SKM-1 treated with dmso at 0.1 percent for 144 hours (cell line): ENCODE data around the gene ADCY1.

ENCODE experiments used
- DNase-seq: peaks from one replicate; lab custom pipeline; 2025; ENCODE audit not compliant: unreplicated experiment; lab: John Stamatoyannopoulos, UW

Gene ADCY1

GRCh38 chr7:45689797-45690761 lies 115.9 kb downstream of the ADCY1 start:
- DNase-seq = no peak

GRCh38 chr7:45690762-45691150 lies 116.6 kb downstream of the ADCY1 start:
- no peak for DNase-seq

- no peak for DNase-seq
Observed at GRCh38 chr7:45691155-45691656, 117.0 kb downstream of the ADCY1 start.

GRCh38 chr7:45692031-45692430 lies 117.9 kb downstream of the ADCY1 start:
- no peak for DNase-seq

- no peak for DNase-seq
Observed at GRCh38 chr7:45695249-45695995, 121.3 kb downstream of the ADCY1 start.

- DNase-seq = no peak
Observed at GRCh38 chr7:45696476-45696875, 122.3 kb downstream of the ADCY1 start.

GRCh38 chr7:45697576-45698136 lies 123.5 kb downstream of the ADCY1 start:
- DNase-seq = no peak

- DNase-seq = no peak
Observed at GRCh38 chr7:45698303-45699014, 124.3 kb downstream of the ADCY1 start.

GRCh38 chr7:45699015-45699309 lies 124.8 kb downstream of the ADCY1 start:
- no peak for DNase-seq

- no peak for DNase-seq
Observed at GRCh38 chr7:45699726-45700390, 125.7 kb downstream of the ADCY1 start.

GRCh38 chr7:45700556-45700955 lies 126.4 kb downstream of the ADCY1 start:
- no peak for DNase-seq

- DNase-seq = no peak
Observed at GRCh38 chr7:45701701-45702510, 127.7 kb downstream of the ADCY1 start.

- no peak for DNase-seq
Observed at GRCh38 chr7:45702751-45703150, 128.6 kb downstream of the ADCY1 start.

GRCh38 chr7:45703373-45703821 lies 129.2 kb downstream of the ADCY1 start:
- no peak for DNase-seq

GRCh38 chr7:45703911-45704682 lies 129.9 kb downstream of the ADCY1 start:
- no peak for DNase-seq

GRCh38 chr7:45704683-45705016 lies 130.5 kb downstream of the ADCY1 start:
- DNase-seq = no peak

- DNase-seq = no peak
Observed at GRCh38 chr7:45708046-45708950, 134.1 kb downstream of the ADCY1 start.
